Measurements from ENCODE around the gene ERP44.
"Not testable (repeated sequence)": the region's sequence is repeated elsewhere in the genome, so short reads cannot be mapped to it uniquely, and the experiment has no call there.

The ERP44 gene

GRCh38 chr9:99998866-99999265 is 99.9 kb downstream of the ERP44 start:
- no peak for DNase-seq

GRCh38 chr9:99998266-99998665 is 100.5 kb downstream of the ERP44 start:
- DNase-seq, result no peak

GRCh38 chr9:99990508-99990907 is 108.3 kb downstream of the ERP44 start:
- DNase-seq, result not testable (repeated sequence)

GRCh38 chr9:99986642-99987041 is 112.2 kb downstream of the ERP44 start:
- no peak for DNase-seq

GRCh38 chr9:99980598-99980997 is 118.2 kb downstream of the ERP44 start:
- no peak for DNase-seq

- DNase-seq, result no peak
These were observed 120.6 kb downstream of the ERP44 start for GRCh38 chr9:99978221-99978620.

- no peak for DNase-seq
These were observed 121.6 kb downstream of the ERP44 start for GRCh38 chr9:99977033-99977792.

GRCh38 chr9:99973455-99973854 is 125.3 kb downstream of the ERP44 start:
- DNase-seq, result no peak

GRCh38 chr9:99971410-99971809 is 127.4 kb downstream of the ERP44 start:
- no peak for DNase-seq

- DNase-seq, result no peak
These were observed 128.3 kb downstream of the ERP44 start for GRCh38 chr9:99970481-99970880.

GRCh38 chr9:99967457-99967856 is 131.3 kb downstream of the ERP44 start:
- DNase-seq, result no peak

GRCh38 chr9:99966716-99967115 is 132.1 kb downstream of the ERP44 start:
- DNase-seq, result no peak

- DNase-seq, result no peak
These were observed 132.8 kb downstream of the ERP44 start for GRCh38 chr9:99966001-99966400.

GRCh38 chr9:99964336-99964735 is 134.5 kb downstream of the ERP44 start:
- no peak for DNase-seq

GRCh38 chr9:99962680-99963261 is 136.0 kb downstream of the ERP44 start:
- no peak for DNase-seq

GRCh38 chr9:99955606-99956005 is 143.2 kb downstream of the ERP44 start:
- no peak for DNase-seq

- no peak for DNase-seq
These were observed 144.0 kb downstream of the ERP44 start for GRCh38 chr9:99954819-99955218.

GRCh38 chr9:99953861-99954507 is 144.8 kb downstream of the ERP44 start:
- DNase-seq, result no peak

GRCh38 chr9:99948896-99949295 is 149.9 kb downstream of the ERP44 start:
- DNase-seq, result no peak

- DNase-seq, result no peak
These were observed 150.3 kb downstream of the ERP44 start for GRCh38 chr9:99948482-99948881.

- no peak for DNase-seq
These were observed 151.4 kb downstream of the ERP44 start for GRCh38 chr9:99947395-99947794.

- DNase-seq, result no peak
These were observed 161.7 kb downstream of the ERP44 start for GRCh38 chr9:99936947-99937587.

- no peak for DNase-seq
These were observed 167.5 kb downstream of the ERP44 start for GRCh38 chr9:99931155-99931840.
